LNCAP (cell line): ENCODE data around the gene TMEM82.

ENCODE experiments used
- TF ChIP-seq, protein P1 (sequence below): fragments of 450-650 bp; IDR thresholded peaks from 2 replicates; pipeline ENCODE4 v1.5.1; 2017; ENCODE audit warnings: mild to moderate bottlenecking

TMEM82 gene

DNA sequence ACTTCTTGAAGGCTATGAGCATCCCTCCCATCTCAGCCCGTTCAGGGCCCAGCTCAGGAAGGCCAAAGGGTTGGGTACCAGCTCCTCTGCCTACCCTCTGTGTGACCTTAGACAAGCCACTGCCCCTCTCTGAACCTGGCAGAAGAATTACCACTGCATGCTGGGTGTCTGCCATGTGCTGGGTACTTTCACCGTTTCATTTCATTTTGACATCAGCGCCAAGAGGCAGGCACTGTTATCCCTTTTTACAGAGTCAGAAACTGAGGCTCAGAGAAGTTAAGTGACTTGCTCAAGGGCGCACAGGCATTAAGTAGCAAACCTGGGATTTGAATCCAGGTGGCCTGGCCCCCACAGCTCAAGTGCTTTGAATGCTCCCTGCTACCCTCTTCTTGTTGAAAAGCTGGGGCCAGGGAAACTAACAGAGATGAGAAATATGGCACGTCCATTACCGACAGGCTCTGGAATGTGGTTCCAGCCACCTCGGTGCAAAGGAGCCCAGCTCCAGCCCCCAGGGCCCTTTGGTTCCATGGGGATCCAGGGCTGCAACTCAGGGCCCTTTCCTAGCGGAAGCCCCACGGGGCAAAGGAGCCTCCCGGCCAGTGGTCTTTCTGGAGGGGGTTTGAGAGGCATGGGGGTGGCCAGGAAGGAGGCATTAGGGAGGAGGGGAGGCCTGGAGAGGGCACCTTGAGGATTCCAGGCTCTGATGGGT is 6.5 kb downstream of the TMEM82 start:
- TF ChIP-seq, protein P1, sequence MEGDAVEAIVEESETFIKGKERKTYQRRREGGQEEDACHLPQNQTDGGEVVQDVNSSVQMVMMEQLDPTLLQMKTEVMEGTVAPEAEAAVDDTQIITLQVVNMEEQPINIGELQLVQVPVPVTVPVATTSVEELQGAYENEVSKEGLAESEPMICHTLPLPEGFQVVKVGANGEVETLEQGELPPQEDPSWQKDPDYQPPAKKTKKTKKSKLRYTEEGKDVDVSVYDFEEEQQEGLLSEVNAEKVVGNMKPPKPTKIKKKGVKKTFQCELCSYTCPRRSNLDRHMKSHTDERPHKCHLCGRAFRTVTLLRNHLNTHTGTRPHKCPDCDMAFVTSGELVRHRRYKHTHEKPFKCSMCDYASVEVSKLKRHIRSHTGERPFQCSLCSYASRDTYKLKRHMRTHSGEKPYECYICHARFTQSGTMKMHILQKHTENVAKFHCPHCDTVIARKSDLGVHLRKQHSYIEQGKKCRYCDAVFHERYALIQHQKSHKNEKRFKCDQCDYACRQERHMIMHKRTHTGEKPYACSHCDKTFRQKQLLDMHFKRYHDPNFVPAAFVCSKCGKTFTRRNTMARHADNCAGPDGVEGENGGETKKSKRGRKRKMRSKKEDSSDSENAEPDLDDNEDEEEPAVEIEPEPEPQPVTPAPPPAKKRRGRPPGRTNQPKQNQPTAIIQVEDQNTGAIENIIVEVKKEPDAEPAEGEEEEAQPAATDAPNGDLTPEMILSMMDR: no peak

DNA sequence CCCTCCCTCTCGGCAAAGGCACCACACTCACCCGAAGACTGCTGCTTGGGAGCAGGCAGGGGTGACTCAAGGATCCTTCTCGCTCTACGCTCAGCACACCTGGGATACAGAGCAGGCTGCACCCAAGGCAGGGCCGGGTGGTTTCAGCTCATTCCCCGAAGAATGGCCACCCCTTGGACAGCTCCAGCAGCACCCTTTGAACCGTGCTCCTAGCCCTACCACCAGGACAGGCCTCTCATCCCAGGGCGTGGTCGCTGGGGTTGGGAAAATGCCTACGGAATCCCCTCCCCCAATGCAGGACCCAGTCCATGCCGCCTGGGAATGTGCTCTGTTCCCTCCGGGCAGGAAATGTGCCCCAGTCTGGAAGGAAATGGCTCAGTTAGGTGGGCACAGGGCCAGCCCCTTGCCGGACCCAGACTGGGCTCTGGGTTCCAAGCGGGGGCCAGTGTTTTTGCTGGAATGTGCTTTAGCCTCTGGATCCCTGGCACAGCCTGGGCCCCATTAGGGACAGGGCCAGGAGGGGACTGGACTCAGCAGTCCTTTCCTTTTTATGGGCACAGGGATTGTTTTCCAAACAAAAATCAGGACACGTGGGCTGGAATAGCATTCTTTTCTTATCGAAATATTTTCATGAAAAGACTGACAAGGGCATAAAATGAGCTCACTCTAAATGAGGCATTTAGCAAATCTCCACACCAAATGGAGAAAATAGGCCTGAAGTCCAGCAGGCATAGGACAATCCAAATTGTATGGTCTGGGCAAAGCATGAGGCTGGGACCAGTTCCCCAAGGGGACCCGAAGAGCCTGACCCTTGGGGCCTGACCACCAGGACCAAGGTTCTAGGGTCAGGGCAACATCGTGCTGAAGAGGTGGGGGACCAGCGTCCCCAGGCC is 7.3 kb downstream of the TMEM82 start:
- TF ChIP-seq, protein P1: no peak

DNA sequence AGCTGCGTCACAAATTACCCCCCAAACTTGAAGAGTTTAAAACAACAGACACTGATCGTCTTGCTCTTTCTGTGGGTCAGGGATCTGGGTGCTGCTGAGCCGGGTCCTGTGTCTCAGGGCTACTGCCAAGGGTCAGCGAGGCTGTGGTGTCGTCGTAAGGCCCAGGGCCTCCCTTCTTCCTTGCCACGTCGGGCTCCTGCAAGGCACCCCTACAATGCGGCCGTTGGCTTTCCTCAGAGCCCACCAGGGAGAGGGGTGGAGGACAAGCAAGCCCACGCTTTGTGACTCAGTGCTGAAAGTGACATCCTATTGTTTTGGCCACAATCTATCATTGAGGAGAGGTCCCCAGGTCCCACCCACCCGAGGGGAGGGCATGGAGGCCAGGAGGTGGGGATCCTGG is 8.6 kb downstream of the TMEM82 start:
- TF ChIP-seq, protein P1: no peak

DNA sequence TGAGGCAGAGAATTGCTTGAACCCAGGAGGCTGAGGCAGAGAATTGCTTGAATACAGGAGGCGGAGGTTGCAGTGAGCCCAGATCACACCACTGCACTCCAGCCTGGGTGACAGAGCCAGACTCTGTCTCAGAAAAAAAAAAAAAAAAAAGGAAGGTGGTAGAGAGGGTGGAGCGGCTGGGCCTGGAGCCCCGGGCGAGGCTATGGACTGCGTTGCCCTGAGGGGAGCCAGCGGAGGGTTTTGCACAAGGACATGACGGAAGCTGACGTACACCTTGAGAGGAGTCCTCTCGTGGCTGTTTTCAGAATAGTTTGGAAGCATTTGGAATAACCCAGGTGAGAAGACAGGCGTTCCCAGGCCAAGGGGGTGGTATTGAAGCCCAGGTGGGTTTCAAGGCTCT is 9.4 kb downstream of the TMEM82 start:
- TF ChIP-seq, protein P1: no peak

DNA sequence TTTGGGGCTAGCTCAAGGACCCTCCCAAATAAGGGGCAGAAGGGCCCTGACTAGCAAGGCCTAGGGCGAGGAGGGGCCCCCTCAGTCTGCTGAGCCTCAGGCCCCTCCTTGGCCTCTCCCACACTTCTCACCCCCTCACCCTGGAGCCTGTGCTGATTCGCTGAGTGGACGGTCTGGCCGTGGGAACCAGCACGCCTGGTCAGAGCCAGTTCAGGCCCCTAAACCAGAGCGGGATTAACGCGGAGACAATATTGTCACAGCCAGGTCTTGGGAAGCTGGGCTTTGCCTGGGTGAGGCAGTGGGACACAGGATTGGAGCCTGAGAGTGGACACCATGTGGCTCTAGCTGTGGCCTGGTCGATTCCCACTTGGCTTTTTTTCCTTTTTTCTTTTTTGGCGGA is 11.5 kb downstream of the TMEM82 start:
- TF ChIP-seq, protein P1: no peak

DNA sequence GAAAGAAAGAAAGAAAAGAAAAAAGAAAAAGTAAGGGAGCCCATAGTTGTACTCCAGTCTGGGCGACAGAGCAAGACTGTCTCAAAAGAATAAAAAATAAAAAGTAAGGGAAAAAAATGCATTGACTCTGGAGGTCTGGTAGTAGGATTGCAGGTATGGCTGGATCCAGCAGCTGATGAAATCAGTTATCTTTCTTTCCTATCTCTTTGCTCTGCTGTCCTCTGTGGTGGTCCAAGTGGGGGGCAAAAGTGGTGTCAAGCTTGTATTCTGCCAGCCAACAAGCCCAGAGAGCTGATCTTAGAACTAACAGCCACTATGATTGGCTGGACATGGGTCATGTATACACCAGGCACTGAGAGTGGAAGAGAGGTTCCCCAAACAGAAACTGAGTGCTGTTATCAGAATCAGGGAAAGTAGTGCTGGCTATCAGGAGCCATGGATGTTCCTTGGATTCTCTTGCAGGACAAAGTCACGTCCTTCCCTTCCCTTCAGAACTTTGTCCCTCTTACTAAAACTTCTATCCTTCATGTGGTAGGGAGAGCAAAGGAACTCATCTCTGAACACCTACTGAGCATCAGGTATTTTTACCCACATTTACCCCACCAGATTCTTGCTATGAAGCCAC is 12.8 kb downstream of the TMEM82 start:
- TF ChIP-seq, protein P1: no peak

DNA sequence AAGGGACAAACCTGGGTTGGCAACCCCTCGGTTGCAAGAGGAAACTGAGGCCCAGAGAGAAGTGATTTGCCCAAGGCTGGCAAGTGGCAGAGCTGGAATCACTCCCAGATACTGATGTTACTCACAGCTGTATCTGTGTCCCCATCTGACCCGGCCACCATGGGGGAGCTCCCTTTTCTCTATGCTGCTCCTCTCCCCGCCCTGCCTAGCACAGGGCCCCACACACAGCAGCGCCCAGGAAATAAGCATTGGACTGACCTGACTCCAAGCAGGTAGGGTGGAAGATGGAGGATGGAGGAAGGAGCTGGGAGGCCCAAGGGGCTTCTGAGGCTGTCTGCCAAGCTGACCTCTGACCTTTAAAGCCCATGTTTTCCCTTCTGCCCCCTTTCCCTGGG is 13.3 kb downstream of the TMEM82 start:
- TF ChIP-seq, protein P1: no peak
